Keratinocyte (primary cell): ENCODE data around the gene ZNF765. TPM values are rescaled to one million over a fixed set of nuclear protein-coding genes. Genes with fewer than 3 reads are reported as not detected.
A peak's percentile ranks its signal among the peaks of the same experiment; 100 is the strongest.

Source experiments
- DNase-seq: peaks from one replicate; pipeline ENCODE4 v3.0.0-alpha.2; 2011; ENCODE audit warnings: low read depth, missing footprints, low spot score
- FAIRE-seq: peaks from 2 replicates; lab custom pipeline; 2011; peaks lifted over from hg19 to GRCh38; lab: Jason Lieb, UNC
- H2AFZ ChIP-seq: 2 replicates; pipeline ENCODE4 v1.6.0; 2012; ENCODE audit warnings: low read length, control low read depth, inconsistent platforms; ENCODE audit not compliant: control insufficient read depth
- H3K27ac ChIP-seq: 2 replicates; pipeline ENCODE4 v1.5.1; 2011; ENCODE audit warnings: low read length; ENCODE audit not compliant: control insufficient read depth, insufficient read depth
- H3K27me3 ChIP-seq: 3 replicates; pipeline ENCODE4 v1.6.0; 2011; ENCODE audit warnings: low read length; ENCODE audit not compliant: control insufficient read depth, insufficient read depth; ENCODE audit errors: extremely low read depth
- H3K36me3 ChIP-seq, 2 experiments: 2 replicates in 1 of 2; 3 replicates in 1 of 2; pipeline ENCODE4 v1.5.1; 2011; ENCODE audit warnings: low read length in 2 of 2, mild to moderate bottlenecking in 1 of 2; ENCODE audit not compliant: control insufficient read depth in 2 of 2, insufficient read depth in 2 of 2; ENCODE audit errors: extremely low read depth in 1 of 2
- H3K4me1 ChIP-seq: 3 replicates; pipeline ENCODE4 v1.5.1; 2011; ENCODE audit warnings: low read length; ENCODE audit not compliant: control insufficient read depth, insufficient read depth; ENCODE audit errors: extremely low read depth
- H3K4me2 ChIP-seq: 3 replicates; pipeline ENCODE4 v1.6.0; 2011; ENCODE audit warnings: low read depth, low read length; ENCODE audit not compliant: control insufficient read depth, insufficient read depth; ENCODE audit errors: extremely low read depth
- H3K4me3 ChIP-seq, 3 experiments: fragments of 200-600 bp in 1 of 3; sonication (generic) in 1 of 3; 2 replicates in 2 of 3; 3 replicates in 1 of 3; pipeline ENCODE4 v1.5.1; 2011 to 2016; ENCODE audit warnings: low read length in 3 of 3, mild to moderate bottlenecking in 3 of 3, control low read depth in 2 of 3, inconsistent platforms in 1 of 3, low read depth in 1 of 3, mixed read lengths in 1 of 3, mixed run types in 1 of 3, moderate library complexity in 1 of 3; ENCODE audit not compliant: control insufficient read depth in 2 of 3, insufficient read depth in 2 of 3; ENCODE audit errors: extremely low read depth in 1 of 3
- H3K79me2 ChIP-seq: 2 replicates; pipeline ENCODE4 v1.6.0; 2012; ENCODE audit warnings: low read length; ENCODE audit not compliant: control insufficient read depth, insufficient read depth
- H3K9ac ChIP-seq: 3 replicates; pipeline ENCODE4 v1.6.0; 2011; ENCODE audit warnings: low read length; ENCODE audit not compliant: control insufficient read depth, insufficient read depth; ENCODE audit errors: extremely low read depth
- H3K9me1 ChIP-seq: 3 replicates; pipeline ENCODE4 v1.6.0; 2011; ENCODE audit warnings: low read length; ENCODE audit not compliant: control insufficient read depth, insufficient read depth; ENCODE audit errors: extremely low read depth
- H3K9me3 ChIP-seq: 2 replicates; pipeline ENCODE4 v1.5.1; 2012; ENCODE audit warnings: low read depth, low read length; ENCODE audit not compliant: control insufficient read depth
- H4K20me1 ChIP-seq: 3 replicates; pipeline ENCODE4 v1.6.0; 2011; ENCODE audit warnings: low read length; ENCODE audit not compliant: control insufficient read depth, insufficient read depth; ENCODE audit errors: extremely low read depth
- EZH2 ChIP-seq: IDR thresholded peaks from one replicate; pipeline ENCODE4 v1.6.1; 2012; ENCODE audit warnings: inconsistent platforms, mild to moderate bottlenecking, low read length, moderate library complexity
- dilution Hi-C: fragments of 300-500 bp; cut with MboI; formaldehyde crosslinking; loops from one replicate; pipeline ENCODE4 v1.7.0; 2020; ENCODE audit warnings: low sequenced_read_pairs; ENCODE audit not compliant: extremely low pct_ligation_motif_present
- polyA plus RNA-seq, 5 experiments: library from polyadenylated mRNA; depleted of rRNA in 3 of 5; stranded (reverse) in 3 of 5; stranded (forward) in 1 of 5; unstranded in 1 of 5; fragments of >200 nt; gene quantifications; 1 replicate in 1 of 5; 2 replicates in 3 of 5; 3 replicates in 1 of 5; pipeline versions ENCODE4 v1.2.1 to v1.2.3, GENCODE V29; 2011 to 2012; ENCODE audit warnings: missing spikeins in 2 of 5, low read depth in 1 of 5, low replicate concordance in 1 of 5
- TF ChIP-seq, protein P1 (sequence below), 3 experiments: IDR thresholded peaks in 1 of 3; conservative IDR thresholded peaks in 1 of 3; optimal IDR thresholded peaks in 1 of 3; 2 replicates in 2 of 3; 3 replicates in 1 of 3; pipeline versions ENCODE3 to v1.5.1; 2011; ENCODE audit warnings: low read length in 3 of 3, mild to moderate bottlenecking in 3 of 3, moderate library complexity in 2 of 3, control low read depth in 1 of 3, inconsistent platforms in 1 of 3; ENCODE audit not compliant: insufficient read depth in 2 of 3; ENCODE audit errors: extremely low read depth in 1 of 3

Gene ZNF765
- polyA plus RNA-seq, 1 donor (not counting 4 experiments of a cell fraction or from before 2014, with no cell fraction given): 5.2 TPM

- Histone ChIP-seq H2AFZ (peak within 1 kb of the TSS; percentile 94), H3K9me3 (no peaks in the 10 kb centered on the region), H3K79me2 (peaks cover 6% of the 10 kb centered on the region), H3K4me3 (peak within 1 kb of the TSS; percentile 76 to 92 (median 84)), H3K4me2 (peak within 1 kb of the TSS; percentile 86), H4K20me1 (no peaks in the 10 kb centered on the region), H3K27me3 (no peaks in the 10 kb centered on the region), H3K27ac (peak within 1 kb of the TSS; percentile 75), H3K36me3 (no peaks in the 10 kb centered on the region), H3K9ac (peak within 1 kb of the TSS; percentile 83), H3K9me1 (no peaks in the 10 kb centered on the region), H3K4me1 (peaks cover 6% of the 10 kb centered on the region)
- FAIRE-seq (no peak), DNase-seq (peak; percentile 55)
- TF ChIP-seq, protein P1, sequence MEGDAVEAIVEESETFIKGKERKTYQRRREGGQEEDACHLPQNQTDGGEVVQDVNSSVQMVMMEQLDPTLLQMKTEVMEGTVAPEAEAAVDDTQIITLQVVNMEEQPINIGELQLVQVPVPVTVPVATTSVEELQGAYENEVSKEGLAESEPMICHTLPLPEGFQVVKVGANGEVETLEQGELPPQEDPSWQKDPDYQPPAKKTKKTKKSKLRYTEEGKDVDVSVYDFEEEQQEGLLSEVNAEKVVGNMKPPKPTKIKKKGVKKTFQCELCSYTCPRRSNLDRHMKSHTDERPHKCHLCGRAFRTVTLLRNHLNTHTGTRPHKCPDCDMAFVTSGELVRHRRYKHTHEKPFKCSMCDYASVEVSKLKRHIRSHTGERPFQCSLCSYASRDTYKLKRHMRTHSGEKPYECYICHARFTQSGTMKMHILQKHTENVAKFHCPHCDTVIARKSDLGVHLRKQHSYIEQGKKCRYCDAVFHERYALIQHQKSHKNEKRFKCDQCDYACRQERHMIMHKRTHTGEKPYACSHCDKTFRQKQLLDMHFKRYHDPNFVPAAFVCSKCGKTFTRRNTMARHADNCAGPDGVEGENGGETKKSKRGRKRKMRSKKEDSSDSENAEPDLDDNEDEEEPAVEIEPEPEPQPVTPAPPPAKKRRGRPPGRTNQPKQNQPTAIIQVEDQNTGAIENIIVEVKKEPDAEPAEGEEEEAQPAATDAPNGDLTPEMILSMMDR (optimal IDR thresholded peaks at IDR 0.05 in 1 of 3, IDR thresholded peaks at IDR 0.05 in 1 of 3, conservative IDR thresholded peaks at IDR 0.05 in 1 of 3; ENCODE audit: extremely low read depth in 1 of 3, insufficient read depth in 2 of 3, low read length in 3 of 3): peak; percentile 11 to 34 (median 24)
- TF ChIP-seq EZH2: no peak
- dilution Hi-C loops: no loop called here
These were observed 29.6 kb upstream of the ZNF765 start, which contains the start of gene ZNF525 for GRCh38 chr19:53365134-53365898. ZNF525 (plus strand) TSS chr19:53365705; CDS start chr19:53372282, 6,577 bp downstream.

DNA sequence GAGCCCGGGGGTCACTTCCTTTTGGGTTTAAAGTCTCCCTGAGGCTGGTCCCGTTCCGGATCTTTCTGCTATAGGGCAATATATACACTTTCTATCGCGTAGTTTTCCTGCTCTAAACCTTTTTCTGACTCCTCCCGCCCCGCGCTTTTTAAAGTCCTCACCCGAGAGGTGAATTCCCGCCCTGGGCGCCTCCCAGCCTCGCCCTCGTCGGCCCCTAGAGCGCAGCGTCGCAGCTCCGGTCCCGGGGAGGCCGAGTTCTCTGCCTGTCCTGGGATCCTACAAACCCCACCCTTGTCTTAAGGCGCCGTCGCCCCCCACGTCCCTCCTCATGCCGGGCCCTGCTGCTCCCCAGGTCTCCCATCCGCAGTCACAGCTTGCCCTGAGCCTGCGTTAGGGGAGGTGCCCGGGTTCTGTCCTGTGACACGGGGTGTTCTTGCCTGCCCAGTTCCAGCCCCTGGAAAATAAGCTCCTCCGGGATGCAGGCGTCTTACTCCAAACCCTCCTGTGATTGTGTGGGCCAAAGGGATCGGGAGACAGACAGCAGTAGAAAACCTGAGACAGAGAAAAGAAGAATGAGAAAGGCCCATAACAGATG is 29.0 kb upstream of the ZNF765 start:
- Histone ChIP-seq H3K4me3 (peak overlapping the region; percentile 76 to 92 (median 84)), H3K4me1 (peaks cover 6% of the 10 kb centered on the region), H3K9ac (peak overlapping the region; percentile 83), H3K9me3 (no peaks in the 10 kb centered on the region), H3K27ac (peak overlapping the region; percentile 75), H3K9me1 (no peaks in the 10 kb centered on the region), H3K36me3 (no peaks in the 10 kb centered on the region), H3K79me2 (peaks cover 6% of the 10 kb centered on the region), H3K4me2 (peak overlapping the region; percentile 82), H3K27me3 (no peaks in the 10 kb centered on the region), H2AFZ (peak overlapping the region; percentile 94), H4K20me1 (no peaks in the 10 kb centered on the region)
- TF ChIP-seq, protein P1 (optimal IDR thresholded peaks at IDR 0.05 in 1 of 3, IDR thresholded peaks at IDR 0.05 in 1 of 3, conservative IDR thresholded peaks at IDR 0.05 in 1 of 3; ENCODE audit: extremely low read depth in 1 of 3, insufficient read depth in 2 of 3, low read length in 3 of 3): no peak
- no peak for TF ChIP-seq EZH2
- no peak for DNase-seq
- dilution Hi-C loops: no loop called here
- no peak for FAIRE-seq
